ENCODE measurements around the gene TM9SF2.
"Not testable (repeated sequence)": the region's sequence is repeated elsewhere in the genome, so short reads cannot be mapped to it uniquely, and the experiment has no call there.

The TM9SF2 gene, protein sequence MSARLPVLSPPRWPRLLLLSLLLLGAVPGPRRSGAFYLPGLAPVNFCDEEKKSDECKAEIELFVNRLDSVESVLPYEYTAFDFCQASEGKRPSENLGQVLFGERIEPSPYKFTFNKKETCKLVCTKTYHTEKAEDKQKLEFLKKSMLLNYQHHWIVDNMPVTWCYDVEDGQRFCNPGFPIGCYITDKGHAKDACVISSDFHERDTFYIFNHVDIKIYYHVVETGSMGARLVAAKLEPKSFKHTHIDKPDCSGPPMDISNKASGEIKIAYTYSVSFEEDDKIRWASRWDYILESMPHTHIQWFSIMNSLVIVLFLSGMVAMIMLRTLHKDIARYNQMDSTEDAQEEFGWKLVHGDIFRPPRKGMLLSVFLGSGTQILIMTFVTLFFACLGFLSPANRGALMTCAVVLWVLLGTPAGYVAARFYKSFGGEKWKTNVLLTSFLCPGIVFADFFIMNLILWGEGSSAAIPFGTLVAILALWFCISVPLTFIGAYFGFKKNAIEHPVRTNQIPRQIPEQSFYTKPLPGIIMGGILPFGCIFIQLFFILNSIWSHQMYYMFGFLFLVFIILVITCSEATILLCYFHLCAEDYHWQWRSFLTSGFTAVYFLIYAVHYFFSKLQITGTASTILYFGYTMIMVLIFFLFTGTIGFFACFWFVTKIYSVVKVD

DNA sequence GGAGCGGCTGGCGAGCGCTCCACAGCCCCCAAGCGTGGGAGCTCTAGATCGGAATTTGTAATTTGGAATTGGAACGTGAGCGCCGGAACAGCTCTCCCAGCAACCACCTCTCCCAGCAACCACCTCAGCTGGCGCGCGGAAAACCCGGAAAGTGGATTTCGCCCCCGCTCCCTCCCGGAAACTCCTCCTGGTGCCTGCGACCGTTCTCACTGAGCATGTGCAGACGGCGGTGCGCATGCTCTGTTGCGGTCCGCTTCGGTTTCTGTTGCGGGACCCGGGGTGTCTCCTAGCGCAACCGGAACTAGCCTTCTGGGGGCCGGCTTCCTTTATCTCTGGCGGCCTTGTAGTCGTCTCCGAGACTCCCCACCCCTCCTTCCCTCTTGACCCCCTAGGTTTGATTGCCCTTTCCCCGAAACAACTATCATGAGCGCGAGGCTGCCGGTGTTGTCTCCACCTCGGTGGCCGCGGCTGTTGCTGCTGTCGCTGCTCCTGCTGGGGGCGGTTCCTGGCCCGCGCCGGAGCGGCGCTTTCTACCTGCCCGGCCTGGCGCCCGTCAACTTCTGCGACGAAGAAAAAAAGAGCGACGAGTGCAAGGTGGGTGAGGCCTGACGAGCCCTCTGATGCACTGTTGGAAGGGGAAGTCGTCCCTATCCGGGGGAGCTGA, at the start of gene TM9SF2:
Gene TM9SF2, plus strand, starts transcription at position 289 of the 664 bp plus-strand sequence. Its CDS starts 135 bp downstream, at position 424.
- DNase-seq (ENCODE audit: low read depth in 2 of 2), result peak; percentile 97 to 98
- TF ChIP-seq, protein P1, sequence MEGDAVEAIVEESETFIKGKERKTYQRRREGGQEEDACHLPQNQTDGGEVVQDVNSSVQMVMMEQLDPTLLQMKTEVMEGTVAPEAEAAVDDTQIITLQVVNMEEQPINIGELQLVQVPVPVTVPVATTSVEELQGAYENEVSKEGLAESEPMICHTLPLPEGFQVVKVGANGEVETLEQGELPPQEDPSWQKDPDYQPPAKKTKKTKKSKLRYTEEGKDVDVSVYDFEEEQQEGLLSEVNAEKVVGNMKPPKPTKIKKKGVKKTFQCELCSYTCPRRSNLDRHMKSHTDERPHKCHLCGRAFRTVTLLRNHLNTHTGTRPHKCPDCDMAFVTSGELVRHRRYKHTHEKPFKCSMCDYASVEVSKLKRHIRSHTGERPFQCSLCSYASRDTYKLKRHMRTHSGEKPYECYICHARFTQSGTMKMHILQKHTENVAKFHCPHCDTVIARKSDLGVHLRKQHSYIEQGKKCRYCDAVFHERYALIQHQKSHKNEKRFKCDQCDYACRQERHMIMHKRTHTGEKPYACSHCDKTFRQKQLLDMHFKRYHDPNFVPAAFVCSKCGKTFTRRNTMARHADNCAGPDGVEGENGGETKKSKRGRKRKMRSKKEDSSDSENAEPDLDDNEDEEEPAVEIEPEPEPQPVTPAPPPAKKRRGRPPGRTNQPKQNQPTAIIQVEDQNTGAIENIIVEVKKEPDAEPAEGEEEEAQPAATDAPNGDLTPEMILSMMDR (IDR thresholded peaks at IDR 0.05; ENCODE audit: low read depth, low read length), result no peak
- H3K4me3 ChIP-seq (replicated peaks in 1 of 2; ENCODE audit: low read depth in 2 of 2, low read length in 2 of 2), result peak within 1 kb of the TSS; percentile 93 to 97

DNA sequence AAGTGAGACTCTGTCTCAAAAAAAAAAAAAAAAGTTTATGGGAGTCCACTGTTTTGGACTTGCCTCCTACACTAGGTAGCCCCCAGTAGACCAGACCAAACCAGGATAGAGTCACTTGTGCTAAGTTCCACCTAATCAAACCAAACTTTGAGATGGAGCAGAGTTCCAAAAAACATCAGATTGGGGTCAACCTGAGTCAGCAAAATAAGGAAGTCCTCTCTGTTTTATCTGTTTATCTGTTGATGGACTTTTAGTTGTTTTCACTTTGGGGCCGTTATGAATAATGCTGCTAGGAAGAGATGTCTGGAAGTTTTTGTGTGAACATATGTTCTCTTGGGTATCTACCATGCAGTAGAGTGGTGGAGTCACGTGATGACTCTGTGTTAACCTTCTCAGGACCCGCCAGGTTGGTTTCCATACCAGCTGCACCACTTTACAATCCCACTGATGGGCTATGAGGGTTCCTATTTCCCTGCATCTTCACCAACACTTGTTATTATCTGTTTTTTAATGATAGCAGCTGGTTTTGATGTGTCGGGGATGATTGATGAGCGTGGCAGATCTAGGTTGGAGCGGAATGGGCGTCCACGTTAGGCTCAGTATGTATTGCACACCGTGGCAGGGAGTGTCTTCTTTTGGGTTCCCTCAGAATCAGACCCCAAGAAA, 46.6 kb upstream of the TM9SF2 start:
- no peak for DNase-seq (ENCODE audit: low read depth in 2 of 2)
- H3K4me3 ChIP-seq (replicated peaks in 1 of 2; ENCODE audit: low read depth in 2 of 2, low read length in 2 of 2), result no peak overlapping the region
- TF ChIP-seq, protein P1 (IDR thresholded peaks at IDR 0.05; ENCODE audit: low read depth, low read length), result no peak

DNA sequence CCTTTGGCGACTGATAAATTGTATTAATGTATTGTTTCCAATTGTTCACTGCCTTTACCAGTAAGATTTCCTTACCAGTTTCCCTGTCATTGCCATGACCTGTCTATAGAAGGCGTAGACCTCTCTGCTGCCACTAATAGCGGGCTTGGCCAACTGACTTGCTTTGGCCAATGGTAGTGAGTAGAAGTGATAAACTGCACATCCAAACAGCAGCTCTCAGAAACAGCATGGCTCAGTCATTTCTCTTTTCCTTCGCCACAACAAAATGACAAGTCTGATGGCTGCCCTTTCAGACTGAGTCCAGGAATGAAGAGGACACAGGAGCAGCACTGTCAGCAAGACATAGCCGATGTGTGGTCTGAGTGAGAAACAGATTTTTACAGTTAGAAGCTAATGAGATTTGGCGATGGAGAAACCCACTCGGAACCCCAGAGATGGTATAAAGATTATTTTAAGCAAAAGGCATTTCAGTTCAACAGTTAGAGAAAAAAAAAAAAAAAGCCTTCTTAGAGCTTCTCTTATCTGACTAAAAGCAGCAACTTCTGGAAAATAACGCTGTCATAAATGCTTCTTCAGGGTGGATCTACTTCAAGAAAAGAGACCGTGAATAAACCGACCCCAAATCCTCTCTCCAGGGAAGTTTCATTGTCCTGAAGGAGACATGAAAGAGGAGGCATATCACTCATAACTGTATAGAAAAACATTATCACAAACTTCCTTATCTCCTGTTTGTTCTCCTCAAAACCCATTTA, 42.0 kb upstream of the TM9SF2 start:
- TF ChIP-seq, protein P1 (IDR thresholded peaks at IDR 0.05; ENCODE audit: low read depth, low read length), result no peak
- H3K4me3 ChIP-seq (replicated peaks in 1 of 2; ENCODE audit: low read depth in 2 of 2, low read length in 2 of 2), result no peak overlapping the region
- no peak for DNase-seq (ENCODE audit: low read depth in 2 of 2)

DNA sequence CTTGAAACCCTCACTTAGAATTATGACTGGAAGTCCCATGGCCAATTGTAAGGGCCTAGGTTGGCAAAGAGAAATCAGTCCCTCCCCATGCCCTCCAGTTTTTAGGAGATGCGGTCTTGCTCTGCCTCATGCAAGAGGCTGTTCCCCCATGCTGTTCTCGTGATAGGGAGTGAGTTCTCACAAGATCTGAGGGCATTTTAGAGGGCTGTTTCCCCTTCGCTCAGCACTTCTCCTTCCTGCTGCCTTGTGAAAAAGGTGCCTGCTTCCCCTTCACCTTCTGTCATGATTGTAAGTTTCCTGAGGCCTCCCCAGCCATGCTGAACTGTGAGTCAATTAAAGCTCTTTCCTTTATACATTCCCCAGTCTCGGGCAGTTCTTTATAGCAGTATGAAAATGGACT, 40.5 kb upstream of the TM9SF2 start:
- not testable (repeated sequence) for H3K4me3 ChIP-seq (replicated peaks in 1 of 2; ENCODE audit: low read depth in 2 of 2, low read length in 2 of 2); DNase-seq (ENCODE audit: low read depth in 2 of 2)

DNA sequence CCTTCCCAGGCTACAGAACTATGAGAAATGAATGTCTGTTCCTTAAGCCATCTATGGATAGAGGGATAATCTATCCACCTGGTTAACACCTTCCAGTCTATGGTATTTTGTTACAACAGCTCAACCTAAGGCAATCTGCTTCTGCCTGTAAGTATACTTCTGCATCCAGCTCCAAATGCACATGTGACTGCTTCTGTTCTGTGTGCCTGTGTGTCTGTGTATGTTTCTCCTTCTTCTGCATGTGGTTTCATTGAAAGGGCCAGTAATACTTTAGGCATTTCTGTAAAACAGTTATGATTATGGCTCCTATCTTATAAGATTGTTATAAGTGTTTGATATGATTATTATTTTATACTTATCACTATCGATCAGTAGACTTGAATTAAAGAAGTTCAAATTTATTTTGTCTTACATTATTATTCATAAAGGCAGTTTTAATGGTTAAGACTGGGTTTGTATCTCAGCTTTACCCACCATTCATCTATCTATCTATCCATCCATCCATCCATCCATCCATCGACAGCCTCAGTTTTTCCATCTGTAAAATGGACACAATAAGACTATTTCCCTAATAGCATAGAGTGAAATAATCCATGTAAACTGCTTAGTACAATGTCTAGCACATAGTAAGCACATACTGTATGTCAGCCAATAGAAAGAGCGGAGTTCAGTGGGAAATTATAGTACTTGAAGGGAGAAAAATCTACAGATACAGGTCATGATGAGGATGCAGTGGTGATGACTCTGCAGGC, 37.5 kb upstream of the TM9SF2 start:
- no peak for DNase-seq (ENCODE audit: low read depth in 2 of 2)
- H3K4me3 ChIP-seq (replicated peaks in 1 of 2; ENCODE audit: low read depth in 2 of 2, low read length in 2 of 2), result no peak overlapping the region
- TF ChIP-seq, protein P1 (IDR thresholded peaks at IDR 0.05; ENCODE audit: low read depth, low read length), result no peak

DNA sequence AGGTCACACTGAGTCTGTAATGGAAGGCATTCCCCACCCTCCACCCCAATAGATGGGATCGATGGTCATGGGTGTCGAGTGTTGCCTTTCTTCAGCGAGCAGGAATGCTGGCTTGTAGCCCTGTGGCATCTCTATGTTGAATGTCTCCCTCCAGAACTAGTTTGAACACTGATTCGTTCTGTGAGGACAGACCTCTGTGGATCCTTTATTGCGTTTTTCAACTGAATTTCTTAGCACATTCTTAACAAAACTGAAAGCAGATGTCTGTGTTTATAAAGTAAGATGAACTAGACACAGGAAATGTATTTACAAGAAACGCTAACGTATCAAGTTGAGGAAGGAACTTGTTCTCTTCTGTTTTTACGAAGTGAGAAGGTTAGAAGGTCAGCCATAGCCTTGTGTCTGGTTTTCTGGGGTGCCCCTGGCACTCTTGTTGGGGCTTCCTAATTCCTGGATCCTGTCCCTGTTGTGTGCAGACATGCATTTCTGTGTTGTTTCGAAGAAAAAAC, 36.8 kb upstream of the TM9SF2 start:
- TF ChIP-seq, protein P1 (IDR thresholded peaks at IDR 0.05; ENCODE audit: low read depth, low read length), result no peak
- H3K4me3 ChIP-seq (replicated peaks in 1 of 2; ENCODE audit: low read depth in 2 of 2, low read length in 2 of 2), result no peak overlapping the region
- no peak for DNase-seq (ENCODE audit: low read depth in 2 of 2)

Data from cardiac fibroblast (primary cell).